NCI-H1417 (cell line): Measurements from ENCODE around the gene MOB2.
A peak's percentile ranks its signal among the peaks of the same experiment; 100 is the strongest.

Experiments used
- DNase-seq, 3 experiments: peaks; one replicate each; lab custom pipeline; 2025; lab: John Stamatoyannopoulos, UW

Gene MOB2

DNA sequence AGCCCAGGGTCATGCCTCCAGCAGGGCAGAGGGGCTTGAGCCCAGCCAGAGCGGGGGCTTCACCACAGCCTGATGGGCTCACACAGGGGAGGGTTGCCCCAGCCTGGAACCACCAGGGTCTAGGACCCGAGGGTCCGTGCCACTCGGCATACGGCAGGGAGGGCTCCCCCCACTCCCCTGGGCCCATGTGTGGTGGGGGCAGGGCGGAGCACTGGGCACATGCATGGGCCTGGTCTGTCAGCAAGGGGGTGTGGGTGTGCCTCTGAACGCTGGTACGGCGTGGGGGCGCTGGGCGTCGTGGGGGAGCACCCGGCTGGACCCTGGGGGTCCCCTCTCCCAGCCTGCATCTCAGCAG, 29.3 kb downstream of the MOB2 start:
- no peak for DNase-seq

DNA sequence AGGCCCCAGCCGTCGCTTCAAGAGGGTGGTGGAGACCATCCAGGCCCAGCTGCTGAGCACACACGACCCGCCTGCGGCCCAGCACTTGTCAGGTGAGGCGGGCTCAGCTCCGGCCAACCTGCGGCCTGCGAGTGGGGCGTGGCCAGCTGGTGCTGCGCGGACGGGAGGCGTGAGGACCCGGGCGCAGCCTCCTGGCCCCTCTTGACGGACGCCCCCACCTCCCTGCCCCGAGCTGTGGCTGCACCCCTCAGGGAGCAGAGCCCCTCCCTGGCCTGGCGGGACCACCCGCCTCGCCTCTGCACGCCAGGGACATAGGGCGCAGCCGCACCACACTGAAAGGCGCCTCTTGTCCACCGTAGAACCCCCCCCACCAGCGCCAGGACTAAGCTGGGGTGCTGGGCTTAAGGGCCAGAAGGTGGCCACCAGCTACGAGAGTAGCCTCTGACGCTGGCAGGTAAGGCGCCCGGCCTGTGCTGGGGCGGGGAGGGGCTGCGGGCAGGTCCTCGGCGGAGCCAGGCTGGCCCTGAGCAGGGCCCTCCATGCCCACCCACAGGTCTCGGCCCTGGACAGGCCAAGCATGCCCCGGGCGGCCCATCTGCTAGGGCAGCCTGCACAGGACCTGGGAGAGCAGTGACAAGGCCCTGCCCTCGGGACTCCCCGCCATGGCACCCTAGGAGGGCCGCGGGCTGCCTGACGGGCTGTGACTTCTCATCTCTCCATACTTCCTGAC, 29.8 kb downstream of the MOB2 start:
- DNase-seq, result no peak

GRCh38 chr11:1456176-1456575, 30.4 kb downstream of the MOB2 start:
- no peak for DNase-seq

- DNase-seq, result no peak
Observed at GRCh38 chr11:1455763-1456060, 30.9 kb downstream of the MOB2 start.

- no peak for DNase-seq
Observed at GRCh38 chr11:1455032-1455762, 31.4 kb downstream of the MOB2 start.

GRCh38 chr11:1454576-1454975, 32.0 kb downstream of the MOB2 start:
- no peak for DNase-seq

DNA sequence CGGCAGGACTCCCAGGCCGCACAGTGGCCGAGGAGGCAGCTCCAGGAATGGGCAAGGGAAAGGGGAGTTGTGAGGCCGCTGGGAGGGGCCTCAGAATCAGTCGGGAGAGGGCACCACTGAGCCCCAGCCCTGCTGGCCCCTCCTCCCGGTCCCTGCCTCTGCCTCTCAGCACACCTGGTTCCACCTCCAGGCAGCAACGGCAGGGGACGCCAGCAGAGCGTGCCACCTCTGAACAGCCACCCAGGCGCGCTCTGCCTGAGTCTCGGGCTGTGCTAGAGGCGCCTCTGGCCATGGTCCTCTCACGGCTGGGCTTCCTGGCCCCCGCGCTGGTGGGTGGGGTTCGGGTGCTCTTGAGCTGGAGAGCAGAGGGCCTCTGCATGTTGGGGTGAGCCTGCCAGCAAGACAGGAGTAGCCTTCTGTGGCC, 33.0 kb downstream of the MOB2 start:
- DNase-seq, result peak in 2 of 3 experiments; percentile 10 to 13

DNA sequence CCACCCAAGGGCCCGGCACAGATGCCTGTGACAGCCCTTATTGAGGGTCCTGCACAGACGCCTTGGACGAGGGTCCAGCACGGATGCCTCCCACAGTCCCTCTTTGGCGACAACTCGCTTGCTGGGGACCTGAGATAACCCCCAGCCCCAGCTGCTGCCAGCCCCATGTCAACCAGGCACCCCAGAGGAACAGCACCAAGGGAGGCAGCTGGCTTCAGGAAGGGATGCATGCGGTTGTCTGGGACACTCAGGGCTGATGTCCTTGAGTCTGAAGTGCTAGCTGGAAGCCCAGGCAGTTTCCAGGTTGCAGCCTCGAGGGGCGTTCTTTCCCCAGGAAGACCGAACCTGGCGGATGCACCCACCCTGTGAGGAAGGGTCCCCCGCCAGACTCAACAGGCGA, 33.8 kb downstream of the MOB2 start:
- no peak for DNase-seq

DNA sequence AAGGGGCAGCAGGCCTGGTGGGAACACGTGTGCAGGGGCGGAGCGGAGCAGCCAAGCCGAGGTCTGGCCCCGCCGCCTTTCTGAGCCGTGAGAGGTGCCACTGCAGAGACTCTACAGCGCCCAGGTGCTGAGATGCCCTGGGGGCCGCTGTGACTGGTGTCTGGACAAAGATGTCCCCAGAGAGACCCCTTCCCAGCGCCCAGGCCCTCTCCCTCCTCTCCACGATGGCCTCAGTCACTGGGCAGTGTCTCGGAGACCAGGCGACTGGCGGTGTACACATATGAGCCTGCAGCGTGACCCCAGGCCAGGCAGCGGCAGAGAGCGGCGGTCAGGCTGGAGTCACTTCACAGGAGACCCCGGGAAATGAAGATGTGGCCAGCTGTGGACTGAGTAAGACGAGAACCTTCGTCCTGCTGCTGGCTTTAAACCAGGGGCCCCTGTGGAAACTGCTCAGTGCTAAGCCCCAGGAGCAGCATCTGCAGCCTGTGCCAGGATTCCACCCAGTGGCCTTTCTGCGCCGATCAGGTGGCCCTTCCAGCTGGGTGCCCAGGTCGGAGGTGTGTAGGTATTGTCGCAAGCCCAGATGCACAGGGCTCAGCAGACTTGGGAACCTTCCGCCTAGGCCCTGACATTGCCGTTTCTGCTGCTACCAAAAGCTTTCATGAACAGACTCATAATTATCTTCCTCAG, 34.7 kb downstream of the MOB2 start:
- no peak for DNase-seq

- DNase-seq, result no peak
Observed at GRCh38 chr11:1450949-1451710, 35.4 kb downstream of the MOB2 start.

DNA sequence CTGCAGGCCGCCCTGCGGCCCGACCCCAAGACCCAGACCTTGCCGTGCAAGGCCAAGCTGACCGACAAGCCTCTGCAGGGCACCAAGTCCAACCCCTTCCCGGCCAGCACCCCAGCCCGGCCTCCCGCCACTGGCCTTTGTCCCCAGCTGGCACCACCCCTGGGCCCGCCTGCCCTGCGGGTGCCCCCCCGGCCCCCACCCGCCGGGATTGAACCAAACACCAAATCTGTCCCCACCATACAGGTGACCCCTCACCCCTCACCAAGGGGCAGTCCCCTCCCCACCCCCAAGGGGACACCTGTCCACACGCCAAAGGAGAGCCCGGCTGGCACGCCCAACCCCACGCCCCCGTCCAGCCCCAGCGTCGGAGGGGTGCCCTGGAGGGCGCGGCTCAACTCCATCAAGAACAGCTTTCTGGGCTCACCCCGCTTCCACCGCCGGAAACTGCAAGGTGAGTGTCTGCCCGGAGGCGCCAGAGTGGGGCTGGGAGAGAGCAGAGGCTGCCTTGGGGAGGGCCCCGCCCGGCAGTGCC, 36.2 kb downstream of the MOB2 start:
- DNase-seq, result no peak

DNA sequence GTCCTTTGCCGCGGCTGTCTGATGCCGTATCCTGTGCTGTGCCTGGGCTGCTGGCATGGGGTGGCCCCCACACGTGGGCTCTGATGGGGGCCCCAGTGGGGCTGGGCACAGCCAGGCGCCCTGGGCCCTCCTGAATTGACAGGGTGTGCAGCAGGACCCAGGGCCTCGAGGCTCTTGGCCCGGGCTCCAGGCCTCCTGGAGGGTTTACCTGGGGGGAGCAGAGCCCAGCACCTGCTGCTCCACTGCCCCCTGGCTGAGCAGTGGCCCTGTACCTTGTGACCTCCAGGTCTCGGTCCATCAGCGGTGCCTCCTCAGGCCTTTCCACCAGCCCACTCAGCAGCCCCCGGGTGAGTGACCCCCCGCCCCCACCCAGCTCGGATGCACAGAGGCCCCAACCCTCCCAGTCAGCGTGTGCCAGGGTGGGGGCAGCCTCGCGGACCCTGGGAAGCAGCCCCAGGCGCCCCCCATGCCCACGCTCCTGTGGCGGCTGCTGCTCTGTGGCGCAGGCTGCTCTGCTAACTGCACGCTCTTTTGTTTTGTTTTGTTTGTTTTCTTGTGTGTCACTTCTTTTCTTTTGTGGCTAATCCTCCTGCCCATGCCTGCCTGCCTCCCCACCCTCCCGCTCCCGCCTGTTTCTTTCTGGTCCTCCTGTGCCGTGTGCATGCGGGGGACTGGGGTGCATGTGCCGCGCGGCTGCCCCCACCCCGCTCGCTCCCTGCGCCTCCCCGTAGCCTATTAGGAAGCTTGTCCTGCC, 36.9 kb downstream of the MOB2 start:
- DNase-seq, result peak in 2 of 3 experiments; percentile 38 to 66

DNA sequence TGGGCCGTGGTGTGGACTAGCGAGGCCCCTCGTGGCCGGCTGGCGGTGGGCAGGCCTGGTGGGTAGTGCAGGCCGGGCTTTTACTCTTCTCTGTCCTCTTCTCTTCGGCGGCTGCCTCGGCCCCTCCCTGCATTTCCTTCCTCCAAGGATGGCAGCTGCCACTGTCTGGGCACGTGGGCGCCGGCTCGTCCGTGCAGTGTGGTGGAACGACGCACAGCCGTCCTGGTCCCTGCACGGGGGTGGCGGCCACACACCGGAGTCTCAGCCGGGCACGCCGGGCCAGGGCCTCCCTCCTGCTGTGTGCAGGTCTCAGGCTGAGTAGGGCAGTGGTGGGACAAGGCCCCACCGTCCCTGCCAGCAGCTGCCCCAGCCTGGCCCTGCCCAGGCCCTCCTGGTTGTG, 37.7 kb downstream of the MOB2 start:
- DNase-seq, result peak in 1 of 3 experiments; percentile 9

- no peak for DNase-seq
Observed at GRCh38 chr11:1447845-1448825, 38.4 kb downstream of the MOB2 start.

GRCh38 chr11:1446623-1447022, 40.0 kb downstream of the MOB2 start:
- DNase-seq, result no peak

GRCh38 chr11:1445741-1446445, 40.7 kb downstream of the MOB2 start:
- no peak for DNase-seq

GRCh38 chr11:1444823-1445422, 41.7 kb downstream of the MOB2 start:
- DNase-seq, result no peak

DNA sequence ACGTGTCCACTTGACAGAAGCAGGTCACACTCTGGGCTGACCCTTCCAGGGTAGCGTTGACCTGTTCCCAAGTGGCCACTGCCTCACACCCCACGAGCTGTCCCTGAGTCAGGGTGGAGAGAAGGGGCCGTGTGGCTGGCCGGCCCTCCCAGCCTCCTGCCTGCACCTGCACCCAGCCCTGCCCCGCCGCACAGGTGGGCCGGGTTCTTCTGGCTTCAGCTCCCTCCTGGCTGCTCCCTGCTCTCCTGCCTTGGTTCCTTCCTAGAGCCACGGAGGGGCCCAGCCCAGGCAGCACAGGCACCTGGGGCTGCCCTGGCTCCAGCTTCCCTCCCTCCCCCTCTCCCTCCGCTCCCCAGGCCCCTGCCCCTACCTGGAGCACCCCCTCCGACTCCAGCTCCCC, 42.3 kb downstream of the MOB2 start:
- no peak for DNase-seq

GRCh38 chr11:1443737-1444136, 42.8 kb downstream of the MOB2 start:
- no peak for DNase-seq
